Liver (tissue), 9 donors: ENCODE measurements around the gene RAF1. TPM values are rescaled to one million over a fixed set of nuclear protein-coding genes. Genes with fewer than 3 reads are reported as not detected.

Experiments
- DNase-seq: peaks from one replicate; pipeline ENCODE4 v3.0.0-alpha.2; 2017; ENCODE audit warnings: low spot score
- H3K27ac ChIP-seq, 2 donors: one replicate each; pipeline ENCODE4 v1.7.0; 2013; ENCODE audit warnings: inconsistent platforms in 2 of 2, low read length in 2 of 2, control low read depth in 1 of 2, low read depth in 1 of 2, mild to moderate bottlenecking in 1 of 2
- H3K27me3 ChIP-seq, 4 donors: one replicate each; pipeline versions ENCODE4 v1.6.1 to v1.7.0; 2013; ENCODE audit warnings: low read length in 3 of 4, inconsistent platforms in 1 of 4, mild to moderate bottlenecking in 1 of 4, moderate library complexity in 1 of 4; ENCODE audit not compliant: control insufficient read depth in 4 of 4, insufficient read depth in 4 of 4
- H3K36me3 ChIP-seq, 4 donors: one replicate each; pipeline versions ENCODE4 v1.6.1 to v1.7.0; 2013; ENCODE audit warnings: low read length in 3 of 4, mild to moderate bottlenecking in 3 of 4, low read depth in 1 of 4, moderate library complexity in 1 of 4; ENCODE audit not compliant: control insufficient read depth in 4 of 4, insufficient read depth in 3 of 4
- H3K4me1 ChIP-seq, 4 donors: one replicate each; pipeline versions ENCODE4 v1.6.1 to v1.7.0; 2013; ENCODE audit warnings: low read length in 3 of 4, mild to moderate bottlenecking in 3 of 4, moderate library complexity in 1 of 4; ENCODE audit not compliant: control insufficient read depth in 4 of 4, insufficient read depth in 4 of 4
- H3K4me3 ChIP-seq, 3 donors: one replicate each; pipeline versions ENCODE4 v1.6.1 to v1.7.0; 2013; ENCODE audit warnings: low read length in 3 of 3, control low read depth in 1 of 3, low read depth in 1 of 3, mild to moderate bottlenecking in 1 of 3
- H3K9ac ChIP-seq, 2 donors: one replicate each; pipeline ENCODE4 v1.7.0; 2013; ENCODE audit warnings: low read length in 2 of 2, mild to moderate bottlenecking in 2 of 2, moderate library complexity in 2 of 2, control low read depth in 1 of 2, low read depth in 1 of 2
- H3K9me3 ChIP-seq, 4 donors: one replicate each; pipeline versions ENCODE4 v1.6.1 to v1.7.0; 2013; ENCODE audit warnings: low read length in 3 of 4; ENCODE audit not compliant: control insufficient read depth in 4 of 4
- CTCF ChIP-seq: fragments of 150-350 bp; IDR thresholded peaks from 2 replicates; pipeline ENCODE4 v1.5.1; 2017; ENCODE audit warnings: improper control_type of control experiment, low read depth, low read length; ENCODE audit not compliant: missing input control
- EGR1 ChIP-seq, 2 donors: IDR thresholded peaks; 2 replicates each; pipeline ENCODE4 v1.6.1; 2016 to 2018; ENCODE audit warnings: antibody characterized with exemption in 2 of 2, low read depth in 2 of 2
- FOXA1 ChIP-seq: IDR thresholded peaks from 2 replicates; pipeline ENCODE4 v1.6.1; 2016; ENCODE audit warnings: antibody characterized with exemption
- FOXA2 ChIP-seq: IDR thresholded peaks from 2 replicates; pipeline ENCODE4 v1.6.1; 2016; ENCODE audit warnings: antibody characterized with exemption
- HNF4G ChIP-seq: IDR thresholded peaks from 2 replicates; pipeline ENCODE4 v1.6.1; 2016; ENCODE audit warnings: antibody characterized with exemption
- MAX ChIP-seq: IDR thresholded peaks from 2 replicates; pipeline ENCODE4 v1.6.1; 2016; ENCODE audit warnings: antibody characterized with exemption
- NR2F2 ChIP-seq: IDR thresholded peaks from 2 replicates; pipeline ENCODE4 v1.6.1; 2016; ENCODE audit warnings: antibody characterized with exemption
- REST ChIP-seq: IDR thresholded peaks from 2 replicates; pipeline ENCODE4 v1.6.1; 2016; ENCODE audit warnings: antibody characterized with exemption, mild to moderate bottlenecking
- SP1 ChIP-seq: IDR thresholded peaks from 2 replicates; pipeline ENCODE4 v1.6.1; 2018; ENCODE audit warnings: antibody characterized with exemption, mild to moderate bottlenecking
- TAF1 ChIP-seq: conservative IDR thresholded peaks from 2 replicates; pipeline ENCODE4 v1.6.1; 2016; ENCODE audit warnings: antibody characterized with exemption, mild to moderate bottlenecking
- YY1 ChIP-seq: IDR thresholded peaks from 2 replicates; pipeline ENCODE4 v1.6.1; 2016; ENCODE audit warnings: antibody characterized with exemption, mild to moderate bottlenecking
- ZBTB33 ChIP-seq: IDR thresholded peaks from 2 replicates; pipeline ENCODE4 v1.6.1; 2016; ENCODE audit warnings: antibody characterized with exemption
- whole genome bisulfite sequencing: extraction: QIAGEN DNeasy Blood & Tissue Kit; methylation state at CpG from one replicate; pipeline ENCODE4 v1.1.7; 2013; 5-methylcytosine and 5-hydroxymethylcytosine counted together
- polyA plus RNA-seq, 2 donors: library from polyadenylated mRNA; stranded (reverse) in 1 of 2; unstranded in 1 of 2; fragments of 200-250 nt in 1 of 2; fragments of >200 nt in 1 of 2; fragmentation: Nextera tagmentation in 1 of 2; extraction: Ambion mirVana in 1 of 2; gene quantifications; one replicate each; pipeline versions ENCODE4 v1.2.1 to v1.2.3, GENCODE V29; 2013 to 2015
- total RNA-seq, 2 donors: library from RNA; depleted of rRNA; stranded (reverse); fragments of >200 nt; gene quantifications; one replicate each; pipeline ENCODE4 v1.2.3, GENCODE V29; 2014
- donor health status: healthy.
- donor health status: healthy.
- donor health status: healthy.
- donor health status: healthy.
- donor health status: healthy.

The RAF1 gene
- total and polyA plus RNA-seq, 4 donors = 44.3 to 92.3 (median 63.2) TPM

GRCh38 chr3:12556314-12556689 lies 107.6 kb downstream of the RAF1 start (continued):
- TF ChIP-seq REST = no peak
- no peak for TF ChIP-seq FOXA1
- no peak for TF ChIP-seq TAF1

- H3K36me3 ChIP-seq = no peaks in the 10 kb centered on the region
- peak overlapping the region in 1 of 2 donors; percentile 15 for H3K9ac ChIP-seq
- H3K27me3 ChIP-seq = peaks cover 0 to 2% (median 0%) of the 10 kb centered on the region in 4 donors
- H3K9me3 ChIP-seq = no peaks in the 10 kb centered on the region
- TF ChIP-seq YY1 (no peak), NR2F2 (no peak), MAX (no peak), HNF4G (no peak)
- H3K27ac ChIP-seq = no peak overlapping the region
- 6% methylated on average over 26 of the region's 26 CpGs for WGBS
- DNase-seq = peak; percentile 57
- H3K4me3 ChIP-seq = peak overlapping the region; percentile 39 to 53 (median 42)
- H3K4me1 ChIP-seq = peaks cover 0 to 23% (median 18%) of the 10 kb centered on the region in 4 donors
These were observed 110.0 kb downstream of the RAF1 start for GRCh38 chr3:12553921-12554391.

- peaks cover 0 to 2% (median 0%) of the 10 kb centered on the region in 4 donors for H3K27me3 ChIP-seq
- H3K4me1 ChIP-seq = peaks cover 0 to 7% (median 4%) of the 10 kb centered on the region in 4 donors
- no peak overlapping the region for H3K4me3 ChIP-seq
- TF ChIP-seq ZBTB33 = no peak
- no peak for TF ChIP-seq CTCF
- TF ChIP-seq SP1 = no peak
- no peak for TF ChIP-seq FOXA2
- no peak for TF ChIP-seq FOXA1
- TF ChIP-seq YY1 = no peak
- no peak for TF ChIP-seq TAF1
- no peak for TF ChIP-seq EGR1 (IDR thresholded peaks at IDR 0.05; ENCODE audit: low read depth in 2 of 2)
- DNase-seq = no peak
- 75% methylated on average over 7 of the region's 7 CpGs for WGBS
- H3K27ac ChIP-seq = no peak overlapping the region
- H3K9ac ChIP-seq = no peak overlapping the region
- no peaks in the 10 kb centered on the region for H3K9me3 ChIP-seq
- no peaks in the 10 kb centered on the region for H3K36me3 ChIP-seq
These were observed 113.8 kb downstream of the RAF1 start for GRCh38 chr3:12549971-12550760.
